ENCODE measurements around the gene MSH5.

Gene MSH5

GRCh38 chr6:31767096-31767645, 27.4 kb downstream of the MSH5 start:
- no peak for TF ChIP-seq CTCF (IDR thresholded peaks at IDR 0.05)

GRCh38 chr6:31768363-31769257, 28.8 kb downstream of the MSH5 start:
- TF ChIP-seq CTCF (IDR thresholded peaks at IDR 0.05), result no peak

GRCh38 chr6:31769684-31770371, 30.0 kb downstream of the MSH5 start:
- TF ChIP-seq CTCF (IDR thresholded peaks at IDR 0.05), result peak; percentile 80

- TF ChIP-seq CTCF (IDR thresholded peaks at IDR 0.05), result no peak
Measured at GRCh38 chr6:31770860-31771259, 31.1 kb downstream of the MSH5 start.

- no peak for TF ChIP-seq CTCF (IDR thresholded peaks at IDR 0.05)
Measured at GRCh38 chr6:31771992-31772358, 32.2 kb downstream of the MSH5 start.

GRCh38 chr6:31775184-31775583, 35.4 kb downstream of the MSH5 start:
- TF ChIP-seq CTCF (IDR thresholded peaks at IDR 0.05), result no peak

GRCh38 chr6:31775633-31776484, 36.1 kb downstream of the MSH5 start:
- no peak for TF ChIP-seq CTCF (IDR thresholded peaks at IDR 0.05)

All from LNCAP (cell line).